WTC11 (cell line): ENCODE data around the gene CLEC4D. TPM values are rescaled to one million over a fixed set of nuclear protein-coding genes. Genes with fewer than 3 reads are reported as not detected.

ENCODE experiments used
- ATAC-seq: fragments of 200-7000 bp; cut with Tn5 transposase; 2 replicates; pipeline ENCODE4 v1.10.0; 2021; ENCODE audit warnings: mild to moderate bottlenecking, moderate library complexity
- CTCF ChIA-PET: fragments of 300-600 bp; sonication (Branson Sonifier 250); formaldehyde crosslinking; loops from one replicate; lab custom pipeline; 2021; ENCODE audit warnings: antibody characterized with exemption; lab: Charles Lee
- POLR2A ChIA-PET: fragments of 350-600 bp; sonication (Branson Sonifier 250); formaldehyde crosslinking; loops from one replicate; lab custom pipeline; 2021; ENCODE audit warnings: antibody characterized with exemption; lab: Charles Lee
- DNase-seq: peaks from one replicate; pipeline ENCODE4 v3.0.0; 2021; ENCODE audit warnings: low spot score
- H3K27ac Mint-ChIP-seq: 2 replicates; pipeline ENCODE4 v1.8.0; 2021; ENCODE audit warnings: mixed read lengths
- H3K27me3 Mint-ChIP-seq: 2 replicates; pipeline ENCODE4 v1.8.0; 2021; ENCODE audit warnings: low read depth, mild to moderate bottlenecking, moderate library complexity, mixed read lengths
- H3K36me3 Mint-ChIP-seq: 2 replicates; pipeline ENCODE4 v1.8.0; 2021; ENCODE audit warnings: mixed read lengths
- H3K4me1 Mint-ChIP-seq: 2 replicates; pipeline ENCODE4 v1.8.0; 2022; ENCODE audit warnings: mixed read lengths
- H3K4me3 Mint-ChIP-seq: 2 replicates; pipeline ENCODE4 v1.8.0; 2021; ENCODE audit warnings: mild to moderate bottlenecking, moderate library complexity, mixed read lengths
- H3K9me3 Mint-ChIP-seq: 2 replicates; pipeline ENCODE4 v1.8.0; 2021; ENCODE audit warnings: mixed read lengths
- ATF1 ChIP-seq: sonication (generic); formaldehyde crosslinking; IDR thresholded peaks from 2 replicates; pipeline ENCODE4 v1.8.1; 2023; ENCODE audit warnings: mild to moderate bottlenecking, moderate library complexity, missing genetic modification reagents
- CBFB ChIP-seq: sonication (generic); formaldehyde crosslinking; IDR thresholded peaks from 2 replicates; pipeline ENCODE4 v1.8.1; 2022; ENCODE audit warnings: mild to moderate bottlenecking, low read depth, missing genetic modification reagents
- CREM ChIP-seq: sonication (generic); formaldehyde crosslinking; IDR thresholded peaks from 2 replicates; pipeline ENCODE4 v1.8.1; 2022; ENCODE audit warnings: mild to moderate bottlenecking, missing genetic modification reagents, moderate library complexity
- CTCF ChIP-seq: fragments of 200-600 bp; IDR thresholded peaks from 2 replicates; pipeline ENCODE4 v1.8.0; 2022; ENCODE audit warnings: antibody characterized with exemption
- E2F5 ChIP-seq: sonication (generic); formaldehyde crosslinking; IDR thresholded peaks from 2 replicates; pipeline ENCODE4 v1.8.1; 2022; ENCODE audit warnings: mild to moderate bottlenecking, moderate library complexity, missing genetic modification reagents
- EMX1 ChIP-seq: fragments of 250-450 bp; sonication (Bioruptor Pico); IDR thresholded peaks from 2 replicates; pipeline ENCODE4 v1.8.0; 2021; ENCODE audit warnings: mild to moderate bottlenecking
- ESRRA ChIP-seq: sonication (generic); formaldehyde crosslinking; IDR thresholded peaks from 2 replicates; pipeline ENCODE4 v1.8.1; 2022; ENCODE audit warnings: mild to moderate bottlenecking, missing genetic modification reagents, borderline replicate concordance
- FOXJ3 ChIP-seq: sonication (generic); formaldehyde crosslinking; IDR thresholded peaks from 2 replicates; pipeline ENCODE4 v1.9.0; 2021; ENCODE audit warnings: missing genetic modification reagents, mild to moderate bottlenecking, borderline replicate concordance
- GRHL2 ChIP-seq: fragments of 250-450 bp; sonication (Bioruptor Pico); IDR thresholded peaks from 2 replicates; pipeline ENCODE4 v1.8.0; 2022; ENCODE audit warnings: mild to moderate bottlenecking, moderate library complexity; ENCODE audit not compliant: insufficient replicate concordance, severe bottlenecking
- GTF2I ChIP-seq: fragments of 250-450 bp; sonication (Bioruptor Pico); conservative IDR thresholded peaks from 2 replicates; pipeline ENCODE4 v1.4.0; 2021; ENCODE audit warnings: mild to moderate bottlenecking
- IRF1 ChIP-seq: sonication (generic); formaldehyde crosslinking; IDR thresholded peaks from 2 replicates; pipeline ENCODE4 v1.8.0; 2023; ENCODE audit warnings: missing genetic modification reagents
- JUN ChIP-seq: sonication (generic); formaldehyde crosslinking; IDR thresholded peaks from 2 replicates; pipeline ENCODE4 v1.8.0; 2023; ENCODE audit warnings: mild to moderate bottlenecking, missing genetic modification reagents
- MLX ChIP-seq: sonication (generic); formaldehyde crosslinking; IDR thresholded peaks from 2 replicates; pipeline ENCODE4 v1.8.1; 2023; ENCODE audit warnings: mild to moderate bottlenecking, missing genetic modification reagents, moderate library complexity
- MYBL2 ChIP-seq: sonication (generic); formaldehyde crosslinking; IDR thresholded peaks from 2 replicates; pipeline ENCODE4 v1.8.1; 2023; ENCODE audit warnings: mild to moderate bottlenecking, moderate library complexity, missing genetic modification reagents
- NFATC4 ChIP-seq: fragments of 250-450 bp; sonication (Bioruptor Pico); IDR thresholded peaks from 2 replicates; pipeline ENCODE4 v1.9.0; 2021; ENCODE audit warnings: mild to moderate bottlenecking
- SMAD4 ChIP-seq: sonication (generic); formaldehyde crosslinking; IDR thresholded peaks from 2 replicates; pipeline ENCODE4 v1.8.0; 2022; ENCODE audit warnings: mild to moderate bottlenecking, missing genetic modification reagents
- TEAD1 ChIP-seq: sonication (generic); formaldehyde crosslinking; IDR thresholded peaks from 2 replicates; pipeline ENCODE4 v1.8.0; 2022; ENCODE audit warnings: mild to moderate bottlenecking, missing genetic modification reagents
- TEAD4 ChIP-seq: sonication (generic); formaldehyde crosslinking; IDR thresholded peaks from 2 replicates; pipeline ENCODE4 v1.8.0; 2022; ENCODE audit warnings: mild to moderate bottlenecking, missing genetic modification reagents
- TP53 ChIP-seq: sonication (generic); formaldehyde crosslinking; IDR thresholded peaks from 2 replicates; pipeline ENCODE4 v1.8.1; 2023; ENCODE audit warnings: mild to moderate bottlenecking, missing genetic modification reagents
- USF2 ChIP-seq: sonication (generic); formaldehyde crosslinking; IDR thresholded peaks from 2 replicates; pipeline ENCODE4 v1.8.1; 2023; ENCODE audit warnings: mild to moderate bottlenecking, missing genetic modification reagents, moderate library complexity
- ZNF138 ChIP-seq: sonication (generic); formaldehyde crosslinking; conservative IDR thresholded peaks from 2 replicates; pipeline ENCODE4 v1.8.1; 2022; ENCODE audit warnings: mild to moderate bottlenecking, moderate library complexity, missing genetic modification reagents
- ZNF219 ChIP-seq: sonication (generic); formaldehyde crosslinking; IDR thresholded peaks from 2 replicates; pipeline ENCODE4 v1.8.0; 2023; ENCODE audit warnings: missing genetic modification reagents, mild to moderate bottlenecking, borderline replicate concordance
- ZNF396 ChIP-seq: fragments of 250-450 bp; sonication (Bioruptor Pico); IDR thresholded peaks from 2 replicates; pipeline ENCODE4 v1.8.0; 2021; ENCODE audit warnings: mild to moderate bottlenecking, moderate library complexity, borderline replicate concordance
- ZNF671 ChIP-seq: fragments of 250-450 bp; sonication (Bioruptor Pico); IDR thresholded peaks from 2 replicates; pipeline ENCODE4 v1.8.0; 2021; ENCODE audit warnings: mild to moderate bottlenecking
- total RNA-seq: library from RNA; stranded (reverse); gene quantifications from 3 replicates; pipeline ENCODE4 v1.2.3, GENCODE V29; 2021
- TF ChIP-seq, protein P1 (sequence below): fragments of 250-450 bp; sonication (Bioruptor Pico); IDR thresholded peaks from 2 replicates; pipeline ENCODE4 v1.9.0; 2021; ENCODE audit warnings: mild to moderate bottlenecking
- TF ChIP-seq, protein P2 (sequence below): sonication (generic); formaldehyde crosslinking; IDR thresholded peaks from 2 replicates; pipeline ENCODE4 v1.8.0; 2022; ENCODE audit warnings: mild to moderate bottlenecking, missing genetic modification reagents

Gene CLEC4D
- total RNA-seq, 1 experiment from 2014 or later = 0.09 TPM

GRCh38 chr12:8482571-8483061, 30.7 kb upstream of the CLEC4D start:
- peaks cover 32% of the 10 kb centered on the region for H3K9me3 Mint-ChIP-seq
- 0 out of 2 replicates have a peak, but pooled peaks cover 2% of the 10 kb centered on the region for H3K27me3 Mint-ChIP-seq
- CTCF ChIA-PET = no interaction called here
- DNase-seq = no peak
- peaks cover 6% of the 10 kb centered on the region; the same call in 1 of the 2 replicates for H3K36me3 Mint-ChIP-seq
- POLR2A ChIA-PET = no interaction called here
- ATAC-seq = no peak
- no peak overlapping the region for H3K4me3 Mint-ChIP-seq
- TF ChIP-seq TEAD1 (no peak), USF2 (CRISPR knock-in tag) (no peak), JUN (CRISPR knock-in tag) (no peak), CREM (CRISPR knock-in tag) (no peak), NFATC4 (no peak), ATF1 (CRISPR knock-in tag) (no peak), E2F5 (CRISPR knock-in tag) (no peak), FOXJ3 (no peak)
- peaks cover 16% of the 10 kb centered on the region for H3K4me1 Mint-ChIP-seq
- no peak overlapping the region for H3K27ac Mint-ChIP-seq

GRCh38 chr12:8483079-8483478, 30.2 kb upstream of the CLEC4D start:
- H3K9me3 Mint-ChIP-seq = peaks cover 37% of the 10 kb centered on the region
- H3K27me3 Mint-ChIP-seq = 0 out of 2 replicates have a peak, but pooled peaks cover 2% of the 10 kb centered on the region
- ChIA-PET CTCF (no interaction called here), POLR2A (no interaction called here)
- no peak overlapping the region for H3K4me3 Mint-ChIP-seq
- H3K27ac Mint-ChIP-seq = no peak overlapping the region
- DNase-seq (no peak), ATAC-seq (no peak; the same call in 1 of the 2 replicates)
- TF ChIP-seq SMAD4 (no peak), IRF1 (CRISPR knock-in tag) (no peak), GRHL2 (CRISPR knock-in tag) (no peak), ZNF671 (CRISPR knock-in tag) (no peak), MLX (CRISPR knock-in tag) (no peak), CBFB (no peak), TP53 (CRISPR knock-in tag) (no peak)
- peaks cover 15% of the 10 kb centered on the region for H3K4me1 Mint-ChIP-seq
- peaks cover 8% of the 10 kb centered on the region; the same call in 1 of the 2 replicates for H3K36me3 Mint-ChIP-seq

DNA sequence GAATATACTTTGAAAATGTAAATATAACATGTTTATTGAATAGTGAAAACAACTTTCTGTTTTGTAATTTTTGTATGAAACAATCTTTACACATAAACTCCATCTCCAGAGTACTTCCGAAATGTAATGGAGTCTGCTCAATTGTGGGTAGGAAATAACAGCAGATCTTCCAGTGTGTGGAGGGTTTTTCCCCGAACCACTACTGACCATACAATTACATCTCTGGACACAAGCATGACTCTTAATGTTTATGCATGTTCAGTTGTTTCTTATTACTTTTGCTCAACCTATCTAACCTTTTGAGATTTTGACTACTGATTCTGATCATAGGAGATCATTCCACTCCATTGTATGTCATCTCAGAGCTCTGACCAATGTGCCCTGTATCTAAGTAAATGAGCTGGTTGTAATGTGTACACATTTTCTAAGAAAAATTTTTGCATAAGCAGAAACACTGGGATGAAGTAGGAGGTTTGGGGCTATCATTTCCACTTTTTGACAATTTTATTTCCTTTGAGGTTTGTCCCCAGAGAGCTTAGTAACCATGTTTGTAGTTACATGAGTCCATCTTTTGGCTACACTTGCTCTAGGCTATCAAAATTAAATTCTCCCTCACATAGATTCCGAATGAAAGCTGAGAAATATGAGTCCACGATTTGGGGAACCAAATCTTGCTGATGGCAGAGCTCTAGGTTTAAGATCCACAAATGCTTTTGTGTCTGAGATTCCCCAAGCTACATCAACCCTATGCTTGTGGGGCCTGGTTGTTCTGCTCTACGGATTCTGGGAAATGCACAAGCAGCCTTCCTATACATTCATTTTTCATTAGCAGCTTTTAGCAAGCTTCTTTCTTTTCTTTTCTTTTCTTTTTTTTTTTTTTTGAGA, 21.4 kb upstream of the CLEC4D start:
- TF ChIP-seq GTF2I (CRISPR knock-in tag) = no peak
- TF ChIP-seq, protein P1, sequence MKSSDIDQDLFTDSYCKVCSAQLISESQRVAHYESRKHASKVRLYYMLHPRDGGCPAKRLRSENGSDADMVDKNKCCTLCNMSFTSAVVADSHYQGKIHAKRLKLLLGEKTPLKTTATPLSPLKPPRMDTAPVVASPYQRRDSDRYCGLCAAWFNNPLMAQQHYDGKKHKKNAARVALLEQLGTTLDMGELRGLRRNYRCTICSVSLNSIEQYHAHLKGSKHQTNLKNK (CRISPR knock-in tag) = no peak
- TF ChIP-seq ZNF138 (CRISPR knock-in tag) = no peak
- TF ChIP-seq, protein P2, sequence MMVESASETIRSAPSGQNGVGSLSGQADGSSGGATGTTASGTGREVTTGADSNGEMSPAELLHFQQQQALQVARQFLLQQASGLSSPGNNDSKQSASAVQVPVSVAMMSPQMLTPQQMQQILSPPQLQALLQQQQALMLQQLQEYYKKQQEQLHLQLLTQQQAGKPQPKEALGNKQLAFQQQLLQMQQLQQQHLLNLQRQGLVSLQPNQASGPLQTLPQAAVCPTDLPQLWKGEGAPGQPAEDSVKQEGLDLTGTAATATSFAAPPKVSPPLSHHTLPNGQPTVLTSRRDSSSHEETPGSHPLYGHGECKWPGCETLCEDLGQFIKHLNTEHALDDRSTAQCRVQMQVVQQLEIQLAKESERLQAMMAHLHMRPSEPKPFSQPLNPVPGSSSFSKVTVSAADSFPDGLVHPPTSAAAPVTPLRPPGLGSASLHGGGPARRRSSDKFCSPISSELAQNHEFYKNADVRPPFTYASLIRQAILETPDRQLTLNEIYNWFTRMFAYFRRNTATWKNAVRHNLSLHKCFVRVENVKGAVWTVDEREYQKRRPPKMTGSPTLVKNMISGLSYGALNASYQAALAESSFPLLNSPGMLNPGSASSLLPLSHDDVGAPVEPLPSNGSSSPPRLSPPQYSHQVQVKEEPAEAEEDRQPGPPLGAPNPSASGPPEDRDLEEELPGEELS = no peak
- no peak for TF ChIP-seq ESRRA (CRISPR knock-in tag)
- TF ChIP-seq ZNF671 (CRISPR knock-in tag) = no peak
- TF ChIP-seq EMX1 (CRISPR knock-in tag) = no peak
- no peak for TF ChIP-seq ZNF396 (CRISPR knock-in tag)
- no peak for TF ChIP-seq CTCF
- no peak for TF ChIP-seq ZNF219 (CRISPR knock-in tag)
- TF ChIP-seq TEAD4 (CRISPR knock-in tag) = no peak
- no peak for TF ChIP-seq MYBL2 (CRISPR knock-in tag)
- H3K4me1 Mint-ChIP-seq = peaks cover 10% of the 10 kb centered on the region
- ATAC-seq (no peak), DNase-seq (no peak)
- CTCF ChIA-PET = interaction anchor here (2.3 kb wide), 1 partner anchor 52 kb away, joined by 8 read pairs; no protein-coding TSS in a partner anchor
- peaks cover 14% of the 10 kb centered on the region for H3K36me3 Mint-ChIP-seq
- no peak overlapping the region for H3K4me3 Mint-ChIP-seq
- H3K27me3 Mint-ChIP-seq = no peaks in the 10 kb centered on the region; the same call in 1 of the 2 replicates
- H3K27ac Mint-ChIP-seq = no peak overlapping the region
- POLR2A ChIA-PET = no interaction called here
- peaks cover 23% of the 10 kb centered on the region for H3K9me3 Mint-ChIP-seq
